HG03521 (cell line): Measurements from ENCODE around the gene GNB4.

Experiments
- ATAC-seq: cut with Tn5 transposase; IDR thresholded peaks from one replicate; pipeline ENCODE4 v1.9.1; 2021; ENCODE audit warnings: mild to moderate bottlenecking, moderate library complexity; ENCODE audit not compliant: unreplicated experiment

Gene GNB4

DNA sequence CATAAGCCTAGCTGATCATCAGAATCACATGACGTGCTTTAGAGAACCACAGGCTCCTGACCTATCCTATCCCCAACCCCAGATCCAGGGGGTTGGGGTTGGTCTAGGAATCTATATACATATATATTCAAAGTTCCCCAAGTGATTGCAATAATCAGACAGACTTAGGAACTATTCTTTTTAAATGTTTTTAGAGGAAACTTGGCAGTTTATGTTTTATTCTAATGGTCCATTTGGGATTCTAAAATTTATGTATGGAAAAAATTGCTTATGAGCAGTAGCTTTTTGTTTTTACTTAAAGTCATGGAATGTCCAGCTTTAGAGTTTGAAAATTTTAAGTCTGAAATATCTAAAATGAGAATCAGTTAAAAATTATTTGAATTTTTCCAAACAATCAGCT is 81.6 kb downstream of the GNB4 start:
- no peak for ATAC-seq

DNA sequence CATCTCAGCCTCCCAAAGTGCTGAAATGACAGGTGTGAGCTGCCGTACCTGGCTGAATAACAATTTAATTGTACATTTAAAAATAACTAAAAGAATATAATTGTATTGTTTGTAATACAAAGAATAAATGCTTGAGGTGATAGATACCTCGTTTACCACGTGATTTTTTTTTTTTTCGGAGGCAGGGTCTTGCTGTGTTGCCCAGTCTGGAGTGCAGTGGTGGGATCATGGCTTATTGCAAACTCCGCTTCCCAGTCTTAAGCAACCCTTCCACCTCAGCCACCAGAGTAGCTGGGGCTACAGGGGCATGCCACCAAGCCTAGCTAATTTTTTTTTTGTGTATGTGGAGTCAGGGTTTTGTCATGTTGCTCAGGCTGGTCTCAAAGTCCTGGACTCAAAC is 87.9 kb downstream of the GNB4 start:
- ATAC-seq = no peak

DNA sequence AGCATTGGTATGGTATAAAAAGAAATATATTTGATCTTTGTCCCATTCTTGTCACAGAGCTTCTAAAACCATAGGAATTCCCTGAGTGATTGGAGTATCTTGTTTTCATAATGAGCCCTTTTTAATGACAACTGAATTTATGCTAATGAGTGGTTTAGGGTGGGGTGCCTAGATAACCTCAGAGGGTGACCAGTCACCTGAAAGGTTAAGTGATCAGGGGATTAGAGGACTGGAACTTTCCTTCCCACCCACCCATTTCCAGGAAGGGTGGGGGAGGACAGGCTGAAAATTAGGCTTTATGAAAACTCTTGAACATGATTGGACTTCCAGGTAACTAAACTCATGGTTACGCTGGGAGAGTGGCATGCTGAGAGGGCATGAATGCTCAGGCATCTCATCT is 95.3 kb downstream of the GNB4 start:
- no peak for ATAC-seq

DNA sequence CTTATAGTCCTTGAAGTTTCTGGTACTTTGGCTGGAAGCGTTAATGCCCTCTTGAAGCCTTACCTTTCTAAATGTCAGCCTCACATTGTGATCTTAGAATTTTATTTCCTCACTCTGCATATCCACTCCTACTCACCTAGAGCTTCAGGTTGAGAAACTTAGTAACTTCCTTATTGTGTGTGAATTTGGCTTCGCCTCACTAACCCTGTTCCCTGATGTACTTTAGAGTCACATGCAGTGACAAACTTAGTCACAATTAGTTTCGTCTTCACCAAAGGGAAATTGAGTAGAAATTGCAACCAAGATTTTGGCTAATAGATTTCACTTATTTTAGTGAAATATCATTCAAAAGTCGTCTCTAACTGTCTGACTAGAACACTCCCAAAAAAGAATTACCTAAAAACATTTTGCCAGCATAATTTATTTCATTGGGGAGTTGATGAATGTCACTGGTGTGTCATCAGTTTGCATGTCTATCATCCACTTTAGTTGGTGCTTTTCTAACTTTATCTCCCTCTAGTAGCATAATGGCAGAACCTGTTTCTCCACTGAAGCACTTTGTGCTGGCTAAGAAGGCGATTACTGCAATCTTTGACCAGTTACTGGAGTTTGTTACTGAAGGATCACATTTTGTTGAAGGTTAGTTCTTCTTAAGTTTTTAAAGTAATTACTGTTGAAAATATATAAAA is 102.8 kb downstream of the GNB4 start:
- peak; percentile 38 for ATAC-seq

DNA sequence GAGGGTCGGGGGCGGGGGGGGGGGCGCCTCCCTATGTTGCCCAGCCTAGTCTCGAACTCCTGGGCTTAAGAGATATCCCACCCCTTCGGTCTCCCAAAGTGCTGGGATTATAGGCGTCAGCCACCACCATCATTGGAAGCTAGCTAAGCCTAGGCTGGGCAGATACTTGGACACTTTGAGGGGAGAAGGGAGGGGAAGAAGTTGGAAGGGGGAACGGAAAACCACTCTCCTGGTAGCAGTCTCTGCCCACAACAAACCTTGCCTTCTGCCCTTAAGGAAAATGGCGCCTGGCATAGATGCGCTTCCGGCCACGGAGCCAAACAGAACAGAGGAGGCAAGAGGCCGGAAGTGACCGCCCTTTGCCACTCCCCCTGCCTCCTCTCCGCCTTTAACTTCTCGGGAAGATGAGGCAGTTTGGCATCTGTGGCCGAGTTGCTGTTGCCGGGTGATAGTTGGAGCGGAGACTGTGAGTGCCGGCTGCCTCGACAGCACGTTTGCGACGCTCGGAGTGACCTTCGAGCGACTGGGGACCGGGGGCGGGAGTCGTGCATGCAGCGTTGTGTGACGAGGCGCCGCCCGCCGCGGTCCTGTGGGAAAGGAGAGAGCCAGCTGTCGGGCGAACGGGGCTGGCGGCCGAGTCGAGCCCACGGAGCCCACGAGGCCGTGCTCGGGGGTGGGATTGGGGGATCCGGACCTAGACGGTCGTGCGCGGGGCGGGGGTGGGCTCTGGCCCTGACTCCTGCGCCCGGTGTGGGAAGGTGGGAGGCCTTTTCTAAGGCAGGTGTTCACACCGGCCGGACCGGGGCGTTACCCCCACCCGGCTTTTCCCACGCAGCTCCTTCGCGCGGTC is 103.7 kb downstream of the GNB4 start, which contains the start of gene MFN1:
Gene MFN1 (plus strand): TSS at position 365 of the 850 bp plus-strand sequence. CDS start 1,143 bp downstream, outside the sequence.
- ATAC-seq = peak; percentile 95
